ENCODE results near the gene HOXC12. TPM values are rescaled to one million over a fixed set of nuclear protein-coding genes. Genes with fewer than 3 reads are reported as not detected.

HOXC12 gene
- total and polyA plus RNA-seq, 12 donors, result not detected

GRCh38 chr12:53988541-53989226, 34.0 kb downstream of the HOXC12 start:
- Histone ChIP-seq H3K36me3 (replicated peaks in 1 of 2) (no peaks in the 10 kb centered on the region), H3K27ac (no peak overlapping the region), H3K4me3 (no peak overlapping the region), H3K9me3 (replicated peaks in 1 of 3) (no peaks in the 10 kb centered on the region), H3K27me3 (peaks cover 87% of the 10 kb centered on the region), H3K4me1 (replicated peaks in 1 of 2) (peaks cover 4 to 13% of the 10 kb centered on the region in 2 donors)
- no peak for TF ChIP-seq CTCF (IDR thresholded peaks at IDR 0.05)
- no peak for TF ChIP-seq POLR2A (IDR thresholded peaks at IDR 0.05)
- 25 to 34% (median 26%) methylated on average over 5 of the region's 5 CpGs for WGBS, 4 donors
- DNase-seq, result no peak
- intact Hi-C loops (cut with DNase I), result no loop called here

- DNase-seq, result peak in 2 of 7 donors; percentile 37 to 41
- Histone ChIP-seq H3K27me3 (peaks cover 89% of the 10 kb centered on the region), H3K27ac (no peak overlapping the region)
These were observed 34.8 kb downstream of the HOXC12 start for GRCh38 chr12:53989227-53990113.

GRCh38 chr12:53990311-53991076, 35.8 kb downstream of the HOXC12 start:
- DNase-seq, result no peak
- 10 to 22% (median 12%) methylated on average over 21 to 27 of the region's 27 CpGs for WGBS, 4 donors
- Histone ChIP-seq H3K27ac (no peak overlapping the region), H3K4me3 (no peak overlapping the region), H3K27me3 (peaks cover 93% of the 10 kb centered on the region), H3K4me1 (replicated peaks in 1 of 2) (peaks cover 0 to 15% of the 10 kb centered on the region in 2 donors), H3K36me3 (replicated peaks in 1 of 2) (no peaks in the 10 kb centered on the region), H3K9me3 (replicated peaks in 1 of 3) (no peaks in the 10 kb centered on the region)
- TF ChIP-seq POLR2A (IDR thresholded peaks at IDR 0.05) (no peak), CTCF (IDR thresholded peaks at IDR 0.05) (no peak)
- intact Hi-C loops (cut with DNase I), result no loop called here

More at GRCh38 chr12:53989227-53990113, 34.8 kb downstream of the HOXC12 start:
- H3K36me3 ChIP-seq (replicated peaks in 1 of 2), result no peaks in the 10 kb centered on the region
- peaks cover 4 to 16% of the 10 kb centered on the region in 2 donors for H3K4me1 ChIP-seq (replicated peaks in 1 of 2)
- H3K9me3 ChIP-seq (replicated peaks in 1 of 3), result no peaks in the 10 kb centered on the region
- WGBS, 4 donors, result 11 to 13% (median 12%) methylated on average over 28 of the region's 28 CpGs
- no peak overlapping the region for H3K4me3 ChIP-seq
- TF ChIP-seq CTCF (IDR thresholded peaks at IDR 0.05) (peak in 3 of 6 experiments; percentile 22 to 31 (median 23)), POLR2A (IDR thresholded peaks at IDR 0.05) (no peak)
- intact Hi-C loops (cut with DNase I), result no loop called here

- H3K27me3 ChIP-seq, result peaks cover 91% of the 10 kb centered on the region
These were observed 36.4 kb downstream of the HOXC12 start for GRCh38 chr12:53991077-53991460.

More at GRCh38 chr12:53991077-53991460, 36.4 kb downstream of the HOXC12 start:
- Histone ChIP-seq H3K9me3 (replicated peaks in 1 of 3) (no peaks in the 10 kb centered on the region), H3K36me3 (replicated peaks in 1 of 2) (no peaks in the 10 kb centered on the region), H3K4me1 (replicated peaks in 1 of 2) (peaks cover 0 to 9% of the 10 kb centered on the region in 2 donors), H3K4me3 (no peak overlapping the region), H3K27ac (no peak overlapping the region)
- TF ChIP-seq POLR2A (IDR thresholded peaks at IDR 0.05) (no peak), CTCF (IDR thresholded peaks at IDR 0.05) (no peak)
- WGBS, 4 donors, result 6 to 24% (median 9%) methylated on average over 5 to 8 of the region's 8 CpGs
- intact Hi-C loops (cut with DNase I), result no loop called here
- no peak for DNase-seq

Measured in adrenal gland (tissue), 12 donors.